ENCODE data around the gene P2RY6. TPM values are rescaled to one million over a fixed set of nuclear protein-coding genes. Genes with fewer than 3 reads are reported as not detected.

The P2RY6 gene
- total and polyA plus RNA-seq, 4 donors = 0.50 to 1.4 (median 0.81) TPM

- H3K27ac ChIP-seq (ENCODE audit: low read depth, low read length) = no peak overlapping the region
- peak in 2 of 6 donors; percentile 75 to 84 for DNase-seq (ENCODE audit: low read depth in 4 of 6, low spot score in 6 of 6)
- H3K4me1 ChIP-seq (ENCODE audit: control insufficient read depth, insufficient read depth, low read length) = peaks cover 70% of the 10 kb centered on the region
- peak overlapping the region; percentile 26 for H3K4me3 ChIP-seq (ENCODE audit: low read depth, low read length)
- 5% methylated on average over 54 of the region's 54 CpGs for WGBS (ENCODE audit: insufficient coverage)
- peaks cover 33% of the 10 kb centered on the region for H3K36me3 ChIP-seq (ENCODE audit: control insufficient read depth, insufficient read depth, low read length)
- no peaks in the 10 kb centered on the region for H3K27me3 ChIP-seq (ENCODE audit: control insufficient read depth, insufficient read depth, low read length)
- H3K9me3 ChIP-seq (ENCODE audit: control insufficient read depth, insufficient read depth, low read length) = no peaks in the 10 kb centered on the region
Observed at GRCh38 chr11:73342633-73343032, 70.5 kb downstream of the P2RY6 start.

GRCh38 chr11:73343076-73343873 lies 71.1 kb downstream of the P2RY6 start:
- Histone ChIP-seq H3K4me3 (ENCODE audit: low read depth, low read length) (peak overlapping the region; percentile 10), H3K4me1 (ENCODE audit: control insufficient read depth, insufficient read depth, low read length) (peaks cover 64% of the 10 kb centered on the region), H3K27ac (ENCODE audit: low read depth, low read length) (no peak overlapping the region), H3K9me3 (ENCODE audit: control insufficient read depth, insufficient read depth, low read length) (no peaks in the 10 kb centered on the region), H3K36me3 (ENCODE audit: control insufficient read depth, insufficient read depth, low read length) (peaks cover 39% of the 10 kb centered on the region), H3K27me3 (ENCODE audit: control insufficient read depth, insufficient read depth, low read length) (no peaks in the 10 kb centered on the region)
- 13% methylated on average over 38 of the region's 40 CpGs for WGBS (ENCODE audit: insufficient coverage)
- DNase-seq (ENCODE audit: low read depth in 4 of 6, low spot score in 6 of 6) = peak in 2 of 6 donors; percentile 45 to 63

GRCh38 chr11:73344191-73344607 lies 72.1 kb downstream of the P2RY6 start:
- H3K27me3 ChIP-seq (ENCODE audit: control insufficient read depth, insufficient read depth, low read length) = no peaks in the 10 kb centered on the region
- peaks cover 60% of the 10 kb centered on the region for H3K4me1 ChIP-seq (ENCODE audit: control insufficient read depth, insufficient read depth, low read length)
- peak in 2 of 6 donors; percentile 69 to 71 for DNase-seq (ENCODE audit: low read depth in 4 of 6, low spot score in 6 of 6)
- no peaks in the 10 kb centered on the region for H3K9me3 ChIP-seq (ENCODE audit: control insufficient read depth, insufficient read depth, low read length)
- H3K4me3 ChIP-seq (ENCODE audit: low read depth, low read length) = peak overlapping the region; percentile 14
- 34% methylated on average over 20 of the region's 20 CpGs for WGBS (ENCODE audit: insufficient coverage)
- H3K27ac ChIP-seq (ENCODE audit: low read depth, low read length) = no peak overlapping the region
- peaks cover 48% of the 10 kb centered on the region for H3K36me3 ChIP-seq (ENCODE audit: control insufficient read depth, insufficient read depth, low read length)

- Histone ChIP-seq H3K27ac (ENCODE audit: low read depth, low read length) (no peak overlapping the region), H3K27me3 (ENCODE audit: control insufficient read depth, insufficient read depth, low read length) (no peaks in the 10 kb centered on the region), H3K4me3 (ENCODE audit: low read depth, low read length) (no peak overlapping the region), H3K36me3 (ENCODE audit: control insufficient read depth, insufficient read depth, low read length) (peaks cover 54% of the 10 kb centered on the region), H3K9me3 (ENCODE audit: control insufficient read depth, insufficient read depth, low read length) (no peaks in the 10 kb centered on the region), H3K4me1 (ENCODE audit: control insufficient read depth, insufficient read depth, low read length) (peaks cover 56% of the 10 kb centered on the region)
- no peak for DNase-seq (ENCODE audit: low read depth in 4 of 6, low spot score in 6 of 6)
- 83% methylated on average over 4 of the region's 5 CpGs for WGBS (ENCODE audit: insufficient coverage)
Observed at GRCh38 chr11:73345481-73346160, 73.5 kb downstream of the P2RY6 start.

GRCh38 chr11:73346186-73346935 lies 74.2 kb downstream of the P2RY6 start:
- 62% methylated on average over 5 of the region's 10 CpGs for WGBS (ENCODE audit: insufficient coverage)
- H3K4me3 ChIP-seq (ENCODE audit: low read depth, low read length) = no peak overlapping the region
- no peak overlapping the region for H3K27ac ChIP-seq (ENCODE audit: low read depth, low read length)
- DNase-seq (ENCODE audit: low read depth in 4 of 6, low spot score in 6 of 6) = no peak
- no peaks in the 10 kb centered on the region for H3K9me3 ChIP-seq (ENCODE audit: control insufficient read depth, insufficient read depth, low read length)
- no peaks in the 10 kb centered on the region for H3K27me3 ChIP-seq (ENCODE audit: control insufficient read depth, insufficient read depth, low read length)
- H3K4me1 ChIP-seq (ENCODE audit: control insufficient read depth, insufficient read depth, low read length) = peaks cover 61% of the 10 kb centered on the region
- peaks cover 58% of the 10 kb centered on the region for H3K36me3 ChIP-seq (ENCODE audit: control insufficient read depth, insufficient read depth, low read length)

GRCh38 chr11:73347067-73347466 lies 74.9 kb downstream of the P2RY6 start:
- peak in 1 of 6 donors; percentile 39 for DNase-seq (ENCODE audit: low read depth in 4 of 6, low spot score in 6 of 6)
- Histone ChIP-seq H3K4me1 (ENCODE audit: control insufficient read depth, insufficient read depth, low read length) (peaks cover 54% of the 10 kb centered on the region), H3K9me3 (ENCODE audit: control insufficient read depth, insufficient read depth, low read length) (no peaks in the 10 kb centered on the region), H3K27ac (ENCODE audit: low read depth, low read length) (no peak overlapping the region), H3K36me3 (ENCODE audit: control insufficient read depth, insufficient read depth, low read length) (peaks cover 55% of the 10 kb centered on the region), H3K4me3 (ENCODE audit: low read depth, low read length) (no peak overlapping the region), H3K27me3 (ENCODE audit: control insufficient read depth, insufficient read depth, low read length) (no peaks in the 10 kb centered on the region)
- 55% methylated on average over 12 of the region's 12 CpGs for WGBS (ENCODE audit: insufficient coverage)

Other genes with a start within 250 kb of the P2RY6 start
- gene FCHSD2, start 130.0 kb upstream of the P2RY6 start, total RNA-seq = 10 to 100 TPM; 43.4 to 51.6 TPM
- 10 to 100 TPM; 65.9 to 82.0 TPM for gene FCHSD2, start 130.0 kb upstream of the P2RY6 start, polyA plus RNA-seq (ENCODE audit: insufficient read length in 2 of 2)
- gene P2RY2, start 54.1 kb upstream of the P2RY6 start, total RNA-seq = under 1 TPM; 0.11 to 0.99 TPM
- under 1 TPM in 1 of 2 donors, not detected in 1; 0.10 TPM for gene P2RY2, start 54.1 kb upstream of the P2RY6 start, polyA plus RNA-seq (ENCODE audit: insufficient read length in 2 of 2)
- 10 to 100 TPM; 37.3 to 51.4 TPM for gene ARHGEF17, start 35.9 kb downstream of the P2RY6 start, total RNA-seq
- 100 to 1,000 TPM in 1 of 2 donors, 10 to 100 TPM in 1; 83.6 to 105 TPM for gene ARHGEF17, start 35.9 kb downstream of the P2RY6 start, polyA plus RNA-seq (ENCODE audit: insufficient read length in 2 of 2)
- gene RELT, start 104.1 kb downstream of the P2RY6 start, total RNA-seq = 1 to 10 TPM; 6.1 TPM
- 10 to 100 TPM; 13.2 to 15.2 TPM for gene RELT, start 104.1 kb downstream of the P2RY6 start, polyA plus RNA-seq (ENCODE audit: insufficient read length in 2 of 2)